DND-41 (cell line): ENCODE results near the gene ZNF471.

Source experiments
- ATAC-seq: fragments of 200-7000 bp; cut with Tn5 transposase; 3 replicates; pipeline ENCODE4 v1.9.1; 2021; ENCODE audit warnings: low read depth; ENCODE audit not compliant: insufficient read depth
- DNase-seq: peaks from one replicate; pipeline ENCODE4 v3.0.0-alpha.2; 2020
- H2AFZ ChIP-seq: 2 replicates; pipeline ENCODE4 v1.6.0; 2012; ENCODE audit warnings: low read depth, low read length
- H3K27ac ChIP-seq: 2 replicates; pipeline ENCODE4 v1.5.1; 2012; ENCODE audit warnings: low read length, inconsistent platforms
- H3K27me3 ChIP-seq: fragments of 200-600 bp; sonication (generic); 2 replicates; pipeline ENCODE4 v1.6.0; 2012; ENCODE audit warnings: low read length, mild to moderate bottlenecking, inconsistent platforms; ENCODE audit not compliant: insufficient read depth, poor library complexity
- H3K36me3 ChIP-seq: 2 replicates; pipeline ENCODE4 v1.5.1; 2012; ENCODE audit warnings: low read length, inconsistent platforms; ENCODE audit not compliant: insufficient read depth
- H3K4me1 ChIP-seq: 2 replicates; pipeline ENCODE4 v1.5.1; 2012; ENCODE audit warnings: mild to moderate bottlenecking, low read length; ENCODE audit not compliant: insufficient read depth
- H3K4me2 ChIP-seq: 2 replicates; pipeline ENCODE4 v1.6.0; 2012; ENCODE audit warnings: mild to moderate bottlenecking, moderate library complexity, low read length, inconsistent platforms; ENCODE audit not compliant: insufficient read depth
- H3K4me3 ChIP-seq, 2 experiments: fragments of 200-600 bp in 1 of 2; shearing (Covaris generic) in 1 of 2; 2 replicates each; pipeline ENCODE4 v1.5.1; 2012 to 2016; ENCODE audit warnings: inconsistent platforms in 2 of 2, low read length in 2 of 2, mild to moderate bottlenecking in 2 of 2, low read depth in 1 of 2, moderate library complexity in 1 of 2
- H3K79me2 ChIP-seq: 2 replicates; pipeline ENCODE4 v1.6.0; 2012; ENCODE audit warnings: low read length, inconsistent platforms; ENCODE audit not compliant: insufficient read depth
- H3K9ac ChIP-seq: 2 replicates; pipeline ENCODE4 v1.6.0; 2012; ENCODE audit warnings: low read depth, mild to moderate bottlenecking, inconsistent platforms, low read length, moderate library complexity
- H3K9me3 ChIP-seq: 2 replicates; pipeline ENCODE4 v1.5.1; 2012; ENCODE audit warnings: low read length, moderate library complexity, mild to moderate bottlenecking, inconsistent platforms; ENCODE audit not compliant: insufficient read depth, severe bottlenecking
- H4K20me1 ChIP-seq: 2 replicates; pipeline ENCODE4 v1.6.0; 2012; ENCODE audit warnings: low read length; ENCODE audit not compliant: insufficient read depth
- CTCF ChIP-seq: IDR thresholded peaks from 2 replicates; pipeline ENCODE4 v1.5.1; 2012; ENCODE audit warnings: borderline replicate concordance, low read length, moderate library complexity, mild to moderate bottlenecking; ENCODE audit not compliant: poor library complexity, severe bottlenecking; ENCODE audit errors: extremely low read depth
- EZH2 ChIP-seq: IDR thresholded peaks from 3 replicates; pipeline ENCODE4 v1.6.1; 2012; ENCODE audit warnings: borderline replicate concordance, low read depth, mild to moderate bottlenecking, moderate library complexity, low read length, inconsistent platforms; ENCODE audit not compliant: severe bottlenecking

The ZNF471 gene

GRCh38 chr19:56476651-56477428 lies 30.8 kb upstream of the ZNF471 start, which contains the start of gene ZNF667:
ZNF667 (minus strand) TSS chr19:56477345; CDS start chr19:56462370, 14,975 bp downstream.
- peak within 1 kb of the TSS; percentile 67 for H3K9ac ChIP-seq
- no peaks in the 10 kb centered on the region for H3K27me3 ChIP-seq

GRCh38 chr19:56477429-56478338 lies 30.0 kb upstream of the ZNF471 start:
- Histone ChIP-seq H3K27ac (peak overlapping the region; percentile 84), H3K79me2 (peaks cover 37% of the 10 kb centered on the region), H2AFZ (peak overlapping the region; percentile 88), H3K36me3 (0 out of 2 replicates have a peak, but pooled peaks cover 5% of the 10 kb centered on the region), H3K27me3 (no peaks in the 10 kb centered on the region), H3K4me1 (peaks cover 27% of the 10 kb centered on the region), H4K20me1 (no peaks in the 10 kb centered on the region), H3K9ac (peak overlapping the region; percentile 67), H3K4me3 (peak overlapping the region; percentile 43 to 87; a peak in 3 of 4 replicates), H3K4me2 (peak overlapping the region; percentile 95), H3K9me3 (no peaks in the 10 kb centered on the region)
- DNase-seq, result peak; percentile 88
- peak; percentile 82 for ATAC-seq
- TF ChIP-seq CTCF (no peak), EZH2 (no peak)

More at GRCh38 chr19:56476651-56477428, 30.8 kb upstream of the ZNF471 start, which contains the start of gene ZNF667:
- peak within 1 kb of the TSS; percentile 95 for H3K4me2 ChIP-seq
- DNase-seq, result peak; percentile 69
- H3K27ac ChIP-seq, result peak within 1 kb of the TSS; percentile 84
- no peaks in the 10 kb centered on the region for H3K9me3 ChIP-seq
- peaks cover 9% of the 10 kb centered on the region; the same call in 1 of the 2 replicates for H3K36me3 ChIP-seq
- H2AFZ ChIP-seq, result peak within 1 kb of the TSS; percentile 88
- peak; percentile 58 for ATAC-seq
- H3K4me3 ChIP-seq, result peak within 1 kb of the TSS; percentile 43 to 87; a peak in 3 of 4 replicates
- H3K79me2 ChIP-seq, result peaks cover 37% of the 10 kb centered on the region
- TF ChIP-seq CTCF (no peak), EZH2 (no peak)
- H4K20me1 ChIP-seq, result no peaks in the 10 kb centered on the region
- peaks cover 27% of the 10 kb centered on the region for H3K4me1 ChIP-seq

GRCh38 chr19:56491399-56491798 lies 16.3 kb upstream of the ZNF471 start:
- no peaks in the 10 kb centered on the region for H3K36me3 ChIP-seq
- no peaks in the 10 kb centered on the region for H3K4me1 ChIP-seq
- no peaks in the 10 kb centered on the region for H4K20me1 ChIP-seq
- H3K4me2 ChIP-seq, result no peak overlapping the region
- ATAC-seq (no peak), DNase-seq (no peak)
- no peaks in the 10 kb centered on the region for H3K27me3 ChIP-seq
- H3K9me3 ChIP-seq, result no peaks in the 10 kb centered on the region
- no peak overlapping the region for H2AFZ ChIP-seq
- no peak overlapping the region for H3K4me3 ChIP-seq
- TF ChIP-seq CTCF, result no peak
- no peak for TF ChIP-seq EZH2
- no peak overlapping the region for H3K27ac ChIP-seq
- no peaks in the 10 kb centered on the region for H3K79me2 ChIP-seq
- no peak overlapping the region for H3K9ac ChIP-seq
